ENCODE measurements around the gene LMOD1.
"Not testable (repeated sequence)": the region's sequence is repeated elsewhere in the genome, so short reads cannot be mapped to it uniquely, and the experiment has no call there.

LMOD1 gene

GRCh38 chr1:201916649-201917249, 29.6 kb downstream of the LMOD1 start:
- no peak for DNase-seq (ENCODE audit: low read depth in 1 of 2, low spot score in 1 of 2)

DNA sequence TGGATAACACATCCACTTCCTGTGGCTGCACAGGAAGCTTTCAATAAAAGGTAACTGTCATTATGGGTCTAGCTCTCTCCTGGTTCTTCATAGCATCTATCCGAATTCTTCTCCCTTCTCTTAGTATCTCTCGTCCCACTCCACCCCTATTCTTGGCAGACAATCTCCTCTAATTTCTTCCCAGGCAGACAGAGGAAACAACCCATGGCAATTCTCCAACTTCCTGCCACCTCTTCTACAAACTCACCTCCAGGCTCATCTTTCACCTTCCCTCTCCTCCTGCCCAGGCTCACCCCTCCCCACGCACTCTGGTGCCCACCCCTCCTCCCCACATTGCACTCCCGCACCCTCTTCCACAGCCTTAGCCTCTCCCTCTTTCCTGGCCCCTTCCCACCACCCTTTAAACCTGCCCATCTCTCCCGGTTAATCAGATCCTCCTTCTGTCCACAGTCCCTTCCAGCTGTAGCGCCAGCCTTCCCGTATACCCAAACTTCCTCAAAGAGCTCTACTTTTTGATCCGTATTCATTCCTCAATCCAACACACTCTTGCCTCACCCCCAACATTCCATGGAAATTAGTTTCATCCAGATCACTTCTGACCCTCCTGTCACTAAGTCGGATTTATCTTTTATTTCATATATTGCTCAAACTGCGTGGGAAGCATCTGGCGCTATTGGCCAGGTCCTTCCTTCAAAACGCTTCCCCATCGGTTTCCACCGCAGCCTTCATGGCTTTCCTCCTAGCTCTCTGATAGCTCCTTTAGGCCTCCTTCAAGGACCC, 31.7 kb downstream of the LMOD1 start:
- no peak for DNase-seq (ENCODE audit: low read depth in 1 of 2, low spot score in 1 of 2)

DNA sequence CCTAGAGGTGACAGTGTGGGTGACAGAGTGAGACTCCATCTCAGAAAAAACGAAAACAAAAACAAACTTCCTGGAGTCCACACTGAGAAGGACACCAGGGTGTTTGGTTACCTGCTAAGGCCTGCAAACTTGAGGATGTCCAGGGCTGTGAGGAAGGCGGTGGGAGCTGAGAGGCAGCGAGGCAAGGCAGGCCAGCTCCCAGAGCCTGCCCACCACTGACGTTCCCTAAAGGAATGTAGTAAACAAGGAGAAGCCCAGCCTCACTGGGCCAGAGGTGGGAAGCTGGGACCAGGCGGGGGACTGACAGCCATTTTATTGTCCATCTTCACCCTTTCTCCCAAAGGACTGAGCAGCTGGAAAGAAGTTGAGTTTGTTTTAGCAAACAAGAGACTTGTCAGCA, 33.5 kb downstream of the LMOD1 start:
- DNase-seq (ENCODE audit: low read depth in 1 of 2, low spot score in 1 of 2) = no peak

- no peak for DNase-seq (ENCODE audit: low read depth in 1 of 2, low spot score in 1 of 2)
Observed at GRCh38 chr1:201911826-201912571, 34.3 kb downstream of the LMOD1 start.

DNA sequence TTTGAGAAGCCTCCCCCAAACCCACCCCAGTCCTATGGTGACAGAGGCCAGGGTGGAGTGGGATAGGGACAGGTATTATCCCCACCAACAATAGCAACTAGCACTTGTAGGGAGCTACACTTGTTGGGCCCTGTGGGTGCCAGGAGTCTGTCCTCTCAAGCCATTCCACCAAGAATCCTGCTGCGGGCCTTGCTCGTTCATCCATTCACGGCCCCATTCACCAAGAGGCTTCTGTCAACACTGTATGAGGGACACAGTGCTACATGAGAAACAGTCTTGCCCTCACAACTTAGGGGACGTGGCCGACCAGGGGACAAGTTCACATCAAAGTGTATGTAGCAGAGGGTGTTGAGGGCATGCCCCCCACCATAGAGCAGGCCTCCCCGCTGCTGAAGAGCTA, 38.7 kb downstream of the LMOD1 start:
- DNase-seq (ENCODE audit: low read depth in 1 of 2, low spot score in 1 of 2) = no peak

- DNase-seq (ENCODE audit: low read depth in 1 of 2, low spot score in 1 of 2) = no peak
Observed at GRCh38 chr1:201906336-201906735, 40.0 kb downstream of the LMOD1 start.

DNA sequence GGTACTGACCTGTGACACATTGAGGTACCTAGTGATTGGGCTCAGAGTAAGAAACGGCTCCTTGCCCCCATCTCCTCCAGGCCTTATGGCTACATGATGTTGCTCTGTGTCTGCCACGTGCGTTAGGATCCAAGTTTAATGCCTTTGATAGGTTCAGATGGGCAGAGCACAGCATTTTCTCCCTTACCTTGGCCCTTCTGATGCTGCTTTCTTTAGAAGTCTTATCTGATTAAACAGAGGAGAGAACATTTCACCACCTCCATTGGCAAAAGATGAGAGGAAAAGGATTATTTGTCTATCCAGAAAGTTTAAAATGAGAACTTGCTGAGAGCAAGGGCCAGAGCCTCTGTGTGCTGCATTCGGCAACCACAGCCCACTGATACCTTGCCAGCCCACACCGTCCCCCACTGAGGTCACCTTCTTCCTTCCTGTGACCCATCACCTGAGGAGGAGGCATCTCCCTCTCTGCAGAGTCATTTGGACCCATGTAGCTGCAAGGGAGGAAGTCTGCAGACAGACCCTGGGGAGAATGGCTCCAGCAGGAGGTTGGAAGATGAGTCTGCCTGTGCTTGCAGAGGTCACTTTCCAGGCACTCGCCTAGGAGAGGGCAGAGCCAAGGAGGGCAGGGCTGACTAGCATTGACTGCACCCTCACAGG, 41.0 kb downstream of the LMOD1 start:
- DNase-seq (ENCODE audit: low read depth in 1 of 2, low spot score in 1 of 2) = no peak

GRCh38 chr1:201904579-201904978, 41.8 kb downstream of the LMOD1 start:
- DNase-seq (ENCODE audit: low read depth in 1 of 2, low spot score in 1 of 2) = no peak

DNA sequence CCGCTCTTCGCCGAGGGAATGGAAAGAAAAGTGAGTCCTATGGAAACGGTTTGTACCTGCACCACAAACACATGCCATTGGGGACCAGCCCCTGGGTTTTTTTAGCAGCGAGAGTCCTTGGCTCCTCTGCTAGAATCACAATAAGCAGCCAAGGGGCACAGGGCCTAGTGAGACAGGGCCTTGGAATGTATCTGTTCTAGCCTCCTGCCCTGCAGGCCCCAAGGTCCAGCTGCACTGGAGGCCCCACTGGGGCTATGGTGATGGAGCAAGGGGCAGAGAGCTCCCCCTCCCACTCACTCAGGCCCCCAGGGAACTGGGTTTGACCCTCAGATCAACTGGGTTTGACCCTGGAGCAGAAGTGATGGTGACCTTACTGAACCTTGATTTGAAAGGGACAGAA, 43.2 kb downstream of the LMOD1 start:
- DNase-seq (ENCODE audit: low read depth in 1 of 2, low spot score in 1 of 2) = no peak

- no peak for DNase-seq (ENCODE audit: low read depth in 1 of 2, low spot score in 1 of 2)
Observed at GRCh38 chr1:201902198-201902597, 44.1 kb downstream of the LMOD1 start.

DNA sequence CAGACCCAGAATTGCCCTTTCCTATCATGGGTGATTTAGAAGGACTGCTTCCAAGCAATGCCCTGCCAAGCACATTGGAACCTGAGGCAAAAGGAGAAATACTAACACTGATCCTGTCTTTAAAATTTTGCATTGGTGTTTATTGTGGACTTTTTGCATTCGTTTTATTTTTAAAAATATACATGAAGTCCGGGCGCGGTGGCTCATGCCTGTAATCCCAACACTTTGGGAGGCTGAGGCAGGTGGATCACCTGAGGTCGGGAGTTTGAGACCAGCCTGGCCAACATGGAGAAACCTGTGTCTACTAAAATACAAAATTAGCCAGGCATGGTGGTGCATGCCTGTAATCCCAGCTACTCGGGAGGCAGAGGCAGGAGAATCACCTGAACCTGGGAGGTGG, 45.3 kb downstream of the LMOD1 start:
- DNase-seq (ENCODE audit: low read depth in 1 of 2, low spot score in 1 of 2) = not testable (repeated sequence)

DNA sequence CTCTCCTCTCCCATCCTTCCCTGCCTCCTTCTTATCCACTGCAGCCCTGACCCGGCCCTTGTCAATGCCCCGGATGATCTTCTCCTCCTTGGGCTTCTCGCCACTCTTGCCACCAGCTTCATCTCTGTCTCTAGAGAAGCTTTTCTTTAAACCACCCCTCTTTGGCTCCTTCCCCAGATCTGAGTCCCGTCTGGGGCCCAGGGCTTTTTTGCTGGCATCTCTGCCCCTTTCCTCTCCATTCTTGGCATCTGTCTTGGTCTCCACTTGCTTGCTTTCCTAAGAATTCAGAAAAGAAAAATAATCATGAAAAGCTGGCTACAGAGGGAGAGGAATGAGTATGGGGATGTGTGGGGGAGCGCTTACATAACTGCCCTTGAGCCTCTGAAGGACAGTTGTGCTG, 45.9 kb downstream of the LMOD1 start:
- no peak for DNase-seq (ENCODE audit: low read depth in 1 of 2, low spot score in 1 of 2)

- DNase-seq (ENCODE audit: low read depth in 1 of 2, low spot score in 1 of 2) = no peak
Observed at GRCh38 chr1:201899683-201900429, 46.5 kb downstream of the LMOD1 start.

GRCh38 chr1:201898992-201899391, 47.4 kb downstream of the LMOD1 start:
- no peak for DNase-seq (ENCODE audit: low read depth in 1 of 2, low spot score in 1 of 2)

GRCh38 chr1:201898240-201898894, 48.0 kb downstream of the LMOD1 start:
- DNase-seq (ENCODE audit: low read depth in 1 of 2, low spot score in 1 of 2) = no peak

GRCh38 chr1:201896951-201897391, 49.4 kb downstream of the LMOD1 start:
- no peak for DNase-seq (ENCODE audit: low read depth in 1 of 2, low spot score in 1 of 2)

DNA sequence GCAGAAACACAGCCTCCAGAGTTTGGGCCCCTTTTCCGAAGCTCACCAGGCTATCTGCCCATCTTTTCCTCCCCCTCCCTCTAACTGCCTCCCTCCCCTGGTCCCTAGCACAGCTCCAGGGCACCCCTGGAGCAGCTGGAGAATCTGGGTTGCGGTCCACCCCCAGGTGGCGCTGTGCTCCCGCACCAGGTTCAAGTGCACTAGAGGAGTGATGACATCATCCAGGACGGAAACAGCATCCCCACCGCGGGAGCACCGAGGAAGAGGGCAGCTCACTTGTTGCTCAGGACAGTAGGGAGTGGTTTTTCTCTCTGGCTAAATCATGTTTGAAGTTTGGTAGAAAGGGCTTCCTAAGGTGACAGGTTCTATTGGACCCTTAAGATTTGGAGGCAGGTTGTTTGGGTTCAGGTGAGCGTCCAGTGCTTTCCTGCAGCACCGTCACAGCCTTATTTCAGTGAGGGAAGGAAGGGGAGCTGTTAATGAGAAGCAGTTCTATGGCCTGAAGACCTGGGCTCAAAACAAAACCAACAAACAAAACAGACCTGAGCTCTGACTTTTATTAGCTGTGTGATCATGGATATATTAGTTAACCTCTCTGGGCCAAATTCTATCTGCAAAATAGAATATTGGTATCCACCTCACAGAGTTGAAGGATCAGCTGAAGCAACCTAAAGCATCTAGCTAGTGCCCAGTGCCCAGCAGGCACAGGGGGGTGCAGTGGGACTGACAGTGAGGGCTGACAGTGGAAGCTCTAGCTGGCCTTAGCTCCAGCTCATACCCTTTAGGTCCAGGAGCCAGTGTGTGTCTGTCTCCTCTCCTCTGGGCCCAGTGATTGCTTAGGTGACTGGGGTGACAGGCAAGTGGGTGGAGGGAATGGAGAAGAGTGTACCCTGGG, 50.2 kb downstream of the LMOD1 start:
- peak; percentile 62 to 73 for DNase-seq (ENCODE audit: low read depth in 1 of 2, low spot score in 1 of 2)

- no peak for DNase-seq (ENCODE audit: low read depth in 1 of 2, low spot score in 1 of 2)
Observed at GRCh38 chr1:201895120-201895665, 51.2 kb downstream of the LMOD1 start.

All from activated T-helper 1 cell treated with anti-CD3 and anti-CD28 coated beads, Interleukin-2, amount 50 U/mL, for 16 hours (primary cell).